DOHH2 (cell line): Measurements from ENCODE around the gene ITPR1.

ENCODE experiments used
- H3F3A ChIP-seq: fragments of 200-600 bp; sonication (generic), shearing (Covaris generic); 2 replicates; pipeline ENCODE4 v1.6.0; 2016; ENCODE audit warnings: antibody characterized with exemption, mild to moderate bottlenecking; ENCODE audit not compliant: control insufficient read depth, insufficient read depth
- H3K27ac ChIP-seq: fragments of 200-600 bp; sonication (generic); 2 replicates; pipeline ENCODE4 v1.5.1; 2014; ENCODE audit warnings: low read depth, mild to moderate bottlenecking, low read length, moderate library complexity
- H3K27me3 ChIP-seq: fragments of 200-600 bp; sonication (generic); 2 replicates; pipeline ENCODE4 v1.6.1; 2014; ENCODE audit warnings: mild to moderate bottlenecking, low read length, mixed read lengths; ENCODE audit not compliant: control insufficient read depth
- H3K36me3 ChIP-seq: fragments of 200-600 bp; sonication (generic); 2 replicates; pipeline ENCODE4 v1.6.1; 2014; ENCODE audit warnings: mild to moderate bottlenecking, low read length, moderate library complexity, mixed read lengths; ENCODE audit not compliant: control insufficient read depth
- H3K4me1 ChIP-seq: fragments of 200-600 bp; sonication (generic); 2 replicates; pipeline ENCODE4 v1.6.1; 2014; ENCODE audit warnings: mild to moderate bottlenecking, low read length, mixed read lengths; ENCODE audit not compliant: control insufficient read depth
- H3K4me2 ChIP-seq: fragments of 200-600 bp; sonication (generic); 2 replicates; pipeline ENCODE4 v1.6.0; 2014; ENCODE audit warnings: mild to moderate bottlenecking, low read length, moderate library complexity
- H3K4me3 ChIP-seq: fragments of 200-600 bp; sonication (generic); 2 replicates; pipeline ENCODE4 v1.5.1; 2014; ENCODE audit warnings: mild to moderate bottlenecking, low read length, mixed read lengths
- H3K79me2 ChIP-seq: fragments of 200-600 bp; sonication (generic); 2 replicates; pipeline ENCODE4 v1.6.1; 2014; ENCODE audit warnings: mild to moderate bottlenecking, low read length, mixed read lengths; ENCODE audit not compliant: control insufficient read depth
- H3K9me2 ChIP-seq: fragments of 200-600 bp; sonication (generic); replicated peaks from 2 replicates; pipeline ENCODE4 v1.6.1; 2014; ENCODE audit warnings: mild to moderate bottlenecking, low read length, mixed read lengths; ENCODE audit not compliant: control insufficient read depth
- H3K9me3 ChIP-seq: fragments of 200-600 bp; sonication (generic); 2 replicates; pipeline ENCODE4 v1.6.1; 2014; ENCODE audit warnings: antibody characterized with exemption, low read length, mixed read lengths; ENCODE audit not compliant: control insufficient read depth, insufficient read depth
- H4K20me1 ChIP-seq: fragments of 200-600 bp; sonication (generic); 2 replicates; pipeline ENCODE4 v1.6.0; 2014; ENCODE audit warnings: low read depth, mild to moderate bottlenecking, antibody characterized with exemption, low read length, moderate library complexity; ENCODE audit not compliant: control insufficient read depth, insufficient read depth
- CTCF ChIP-seq: fragments of 200-600 bp; sonication (generic); IDR thresholded peaks from one replicate; pipeline ENCODE4 v1.5.1; 2014; ENCODE audit warnings: antibody characterized with exemption, mild to moderate bottlenecking, low read depth, low read length; ENCODE audit not compliant: poor library complexity, severe bottlenecking
- EZH2phosphoT487 ChIP-seq: fragments of 200-600 bp; sonication (generic); IDR thresholded peaks from 2 replicates; pipeline ENCODE4 v1.6.1; 2017; ENCODE audit warnings: borderline replicate concordance, mild to moderate bottlenecking, antibody characterized with exemption, low read length, moderate library complexity, mixed read lengths

The ITPR1 gene

GRCh38 chr3:4492208-4493013 is 737 bp upstream of the ITPR1 start:
- no peak overlapping the region for H3K27ac ChIP-seq
- H3K36me3 ChIP-seq: peaks cover 21% of the 10 kb centered on the region
- H3F3A ChIP-seq: peaks cover 15% of the 10 kb centered on the region
- H4K20me1 ChIP-seq: no peaks in the 10 kb centered on the region
- peak overlapping the region; percentile 95 for H3K4me3 ChIP-seq
- peaks cover 28% of the 10 kb centered on the region for H3K27me3 ChIP-seq
- no peaks in the 10 kb centered on the region for H3K9me2 ChIP-seq
- H3K9me3 ChIP-seq: no peaks in the 10 kb centered on the region
- TF ChIP-seq CTCF: no peak
- no peak for TF ChIP-seq EZH2phosphoT487
- H3K4me2 ChIP-seq: peak overlapping the region; percentile 90
- peaks cover 31% of the 10 kb centered on the region for H3K79me2 ChIP-seq
- peaks cover 42% of the 10 kb centered on the region for H3K4me1 ChIP-seq

- no peaks in the 10 kb centered on the region for H3K9me2 ChIP-seq
- peak overlapping the region; percentile 76 for H3K27ac ChIP-seq
- peak overlapping the region; percentile 95 for H3K4me3 ChIP-seq
- peaks cover 15% of the 10 kb centered on the region for H3F3A ChIP-seq
- H3K79me2 ChIP-seq: peaks cover 34% of the 10 kb centered on the region
- H3K36me3 ChIP-seq: peaks cover 26% of the 10 kb centered on the region
- peaks cover 42% of the 10 kb centered on the region for H3K4me1 ChIP-seq
- no peaks in the 10 kb centered on the region for H3K9me3 ChIP-seq
- peak overlapping the region; percentile 90 for H3K4me2 ChIP-seq
- peaks cover 25% of the 10 kb centered on the region for H3K27me3 ChIP-seq
- no peaks in the 10 kb centered on the region for H4K20me1 ChIP-seq
- TF ChIP-seq CTCF (no peak), EZH2phosphoT487 (no peak)
These were observed 1.1 kb downstream of the ITPR1 start for GRCh38 chr3:4493941-4494894.

- Histone ChIP-seq H3K9me3 (no peaks in the 10 kb centered on the region), H3K4me2 (peak overlapping the region; percentile 90), H3K4me3 (peak overlapping the region; percentile 95), H3K4me1 (peaks cover 42% of the 10 kb centered on the region), H3K27ac (peak overlapping the region; percentile 76), H3K27me3 (peaks cover 22% of the 10 kb centered on the region), H4K20me1 (no peaks in the 10 kb centered on the region), H3K36me3 (peaks cover 29% of the 10 kb centered on the region), H3K9me2 (no peaks in the 10 kb centered on the region), H3F3A (peaks cover 15% of the 10 kb centered on the region), H3K79me2 (peaks cover 34% of the 10 kb centered on the region)
- TF ChIP-seq EZH2phosphoT487 (no peak), CTCF (no peak)
These were observed 1.7 kb downstream of the ITPR1 start for GRCh38 chr3:4494895-4495264.
